Uterus (tissue), 4 donors: ENCODE measurements around the gene MOGAT1. TPM values are rescaled to one million over a fixed set of nuclear protein-coding genes. Genes with fewer than 3 reads are reported as not detected.

Experiments used
- DNase-seq, 2 donors: peaks; one replicate each; pipeline ENCODE4 v3.0.0-alpha.2; 2019 to 2020
- H3K27ac ChIP-seq, 2 donors: fragments of 200-600 bp; sonication (generic); 1 replicate in 1 of 2; 2 replicates in 1 of 2; pipeline ENCODE4 v1.5.1; 2016 to 2018
- H3K27me3 ChIP-seq, 2 donors: fragments of 200-600 bp; sonication (generic); one replicate each; pipeline ENCODE4 v1.5.1; 2018 to 2019; ENCODE audit warnings: control low read depth in 1 of 2
- H3K36me3 ChIP-seq, 2 donors: fragments of 200-600 bp; sonication (generic); one replicate each; pipeline ENCODE4 v1.5.1; 2019; ENCODE audit warnings: control low read depth in 1 of 2
- H3K4me1 ChIP-seq, 2 donors: fragments of 200-600 bp; sonication (generic); one replicate each; pipeline ENCODE4 v1.5.1; 2018 to 2019; ENCODE audit warnings: control low read depth in 1 of 2
- H3K4me3 ChIP-seq, 2 donors: fragments of 200-600 bp; sonication (generic); 1 replicate in 1 of 2; 2 replicates in 1 of 2; pipeline ENCODE4 v1.5.1; 2018 to 2019; ENCODE audit warnings: mild to moderate bottlenecking in 1 of 2
- H3K9me3 ChIP-seq, 2 donors: fragments of 200-600 bp; sonication (generic); one replicate each; pipeline ENCODE4 v1.5.1; 2019; ENCODE audit warnings: control low read depth in 1 of 2
- POLR2A ChIP-seq, 2 donors: fragments of 450-650 bp; IDR thresholded peaks; one replicate each; pipeline ENCODE4 v1.6.1; 2016; ENCODE audit warnings: antibody characterized with exemption in 2 of 2, mild to moderate bottlenecking in 1 of 2, moderate library complexity in 1 of 2
- intact Hi-C: fragments of 100-400 bp; cut with DNase I; formaldehyde crosslinking; loops from one replicate; pipeline ENCODE4 v1.15.1; 2023; ENCODE audit warnings: low total_unique reads
- total RNA-seq, 4 donors: library from RNA; depleted of rRNA in 3 of 4; stranded (reverse); fragments of >200 nt in 3 of 4; gene quantifications; one replicate each; pipeline versions ENCODE4 v1.1.0 to v1.2.4, GENCODE V29; 2014 to 2023
- TF ChIP-seq, protein P1 (sequence below), 4 experiments: fragments of 200-600 bp in 2 of 4; fragments of 450-650 bp in 2 of 4; sonication (generic) in 2 of 4; IDR thresholded peaks; one replicate each; pipeline ENCODE4 v1.5.1; 2016 to 2019; ENCODE audit warnings: antibody characterized with exemption in 4 of 4, mild to moderate bottlenecking in 2 of 4, moderate library complexity in 1 of 4
- donor health status: DM: yes; HTN: yes; CAD: no.

MOGAT1 gene
- total RNA-seq, 4 donors from 2014 or later: not detected

DNA sequence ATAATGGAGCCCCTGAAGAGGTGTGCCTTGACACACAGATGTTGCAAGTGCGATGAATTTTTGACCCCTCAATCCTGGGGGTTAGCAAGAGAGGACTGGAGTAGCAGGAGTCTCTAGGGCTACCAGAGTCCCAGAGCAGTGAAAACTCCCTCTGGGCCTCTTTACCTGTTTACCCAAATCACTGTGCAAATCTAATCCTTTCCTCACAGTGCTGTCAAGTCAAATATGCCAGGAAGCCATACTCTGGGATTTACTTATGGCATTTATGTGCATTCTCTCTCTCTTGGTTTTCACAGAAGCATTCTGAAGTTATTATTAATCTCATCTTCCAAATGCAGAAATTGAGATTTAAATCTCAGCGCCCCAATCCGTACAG, 62.0 kb downstream of the MOGAT1 start:
- intact Hi-C loops: no loop called here
- H3K27ac ChIP-seq: no peak overlapping the region

GRCh38 chr2:222733846-222734702, 62.6 kb downstream of the MOGAT1 start:
- no peaks in the 10 kb centered on the region for H3K36me3 ChIP-seq
- H3K4me1 ChIP-seq: no peaks in the 10 kb centered on the region
- H3K9me3 ChIP-seq: no peaks in the 10 kb centered on the region
- H3K27ac ChIP-seq: no peak overlapping the region
- no peak overlapping the region for H3K4me3 ChIP-seq
- intact Hi-C loops: no loop called here
- TF ChIP-seq, protein P1, sequence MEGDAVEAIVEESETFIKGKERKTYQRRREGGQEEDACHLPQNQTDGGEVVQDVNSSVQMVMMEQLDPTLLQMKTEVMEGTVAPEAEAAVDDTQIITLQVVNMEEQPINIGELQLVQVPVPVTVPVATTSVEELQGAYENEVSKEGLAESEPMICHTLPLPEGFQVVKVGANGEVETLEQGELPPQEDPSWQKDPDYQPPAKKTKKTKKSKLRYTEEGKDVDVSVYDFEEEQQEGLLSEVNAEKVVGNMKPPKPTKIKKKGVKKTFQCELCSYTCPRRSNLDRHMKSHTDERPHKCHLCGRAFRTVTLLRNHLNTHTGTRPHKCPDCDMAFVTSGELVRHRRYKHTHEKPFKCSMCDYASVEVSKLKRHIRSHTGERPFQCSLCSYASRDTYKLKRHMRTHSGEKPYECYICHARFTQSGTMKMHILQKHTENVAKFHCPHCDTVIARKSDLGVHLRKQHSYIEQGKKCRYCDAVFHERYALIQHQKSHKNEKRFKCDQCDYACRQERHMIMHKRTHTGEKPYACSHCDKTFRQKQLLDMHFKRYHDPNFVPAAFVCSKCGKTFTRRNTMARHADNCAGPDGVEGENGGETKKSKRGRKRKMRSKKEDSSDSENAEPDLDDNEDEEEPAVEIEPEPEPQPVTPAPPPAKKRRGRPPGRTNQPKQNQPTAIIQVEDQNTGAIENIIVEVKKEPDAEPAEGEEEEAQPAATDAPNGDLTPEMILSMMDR (IDR thresholded peaks at IDR 0.05): no peak
- TF ChIP-seq POLR2A (IDR thresholded peaks at IDR 0.05): no peak
- DNase-seq: no peak
- H3K27me3 ChIP-seq: no peaks in the 10 kb centered on the region

More for the DNA sequence above, 62.0 kb downstream of the MOGAT1 start:
- Histone ChIP-seq H3K4me1 (no peaks in the 10 kb centered on the region), H3K9me3 (no peaks in the 10 kb centered on the region), H3K27me3 (no peaks in the 10 kb centered on the region), H3K4me3 (no peak overlapping the region), H3K36me3 (no peaks in the 10 kb centered on the region)
- no peak for DNase-seq
- TF ChIP-seq, protein P1 (IDR thresholded peaks at IDR 0.05): no peak
- no peak for TF ChIP-seq POLR2A (IDR thresholded peaks at IDR 0.05)

DNA sequence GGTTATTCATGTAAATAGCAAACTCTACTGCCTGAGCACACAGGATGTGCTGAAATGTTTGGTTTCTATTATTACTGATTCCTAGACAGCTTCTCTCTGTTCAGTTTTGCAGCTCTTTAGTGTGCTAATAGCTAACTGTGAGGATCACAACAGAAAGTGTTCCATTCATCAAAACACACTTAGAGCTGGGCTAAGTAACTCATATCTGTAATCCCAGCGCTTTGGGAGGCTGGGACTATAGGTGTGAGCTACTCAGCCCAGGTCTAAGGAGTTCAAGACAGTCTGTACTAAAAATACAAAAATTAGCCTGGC, 63.2 kb downstream of the MOGAT1 start:
- no peak overlapping the region for H3K27ac ChIP-seq
- no peaks in the 10 kb centered on the region for H3K36me3 ChIP-seq
- TF ChIP-seq, protein P1 (IDR thresholded peaks at IDR 0.05): no peak
- no peak for TF ChIP-seq POLR2A (IDR thresholded peaks at IDR 0.05)
- H3K4me1 ChIP-seq: no peaks in the 10 kb centered on the region
- no peaks in the 10 kb centered on the region for H3K9me3 ChIP-seq
- H3K4me3 ChIP-seq: no peak overlapping the region
- intact Hi-C loops: no loop called here
- DNase-seq: no peak
- no peaks in the 10 kb centered on the region for H3K27me3 ChIP-seq

DNA sequence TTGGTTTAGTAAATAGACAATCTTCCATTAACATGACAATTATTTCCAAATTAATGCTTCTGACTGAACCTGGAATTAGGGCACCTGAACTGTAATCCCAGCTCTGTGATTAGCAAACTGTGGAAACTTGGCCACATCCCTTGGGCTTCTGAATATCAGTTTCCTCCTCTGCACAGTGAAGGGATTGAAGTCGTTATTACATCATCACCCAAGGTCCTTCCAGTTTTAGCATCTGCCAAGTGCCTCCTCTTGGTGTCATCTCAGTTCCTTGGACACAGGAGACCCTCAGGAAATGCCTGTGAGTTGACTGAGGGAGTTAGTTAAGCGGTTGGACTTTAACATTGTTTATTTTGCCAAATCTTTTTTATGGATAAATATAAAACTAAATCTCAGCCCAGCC, 64.8 kb downstream of the MOGAT1 start:
- H3K9me3 ChIP-seq: no peaks in the 10 kb centered on the region
- no peaks in the 10 kb centered on the region for H3K27me3 ChIP-seq
- H3K4me1 ChIP-seq: no peaks in the 10 kb centered on the region
- TF ChIP-seq, protein P1 (IDR thresholded peaks at IDR 0.05): no peak
- no peak for TF ChIP-seq POLR2A (IDR thresholded peaks at IDR 0.05)
- H3K27ac ChIP-seq: no peak overlapping the region
- H3K4me3 ChIP-seq: no peak overlapping the region
- intact Hi-C loops: no loop called here
- no peaks in the 10 kb centered on the region for H3K36me3 ChIP-seq
- no peak for DNase-seq

DNA sequence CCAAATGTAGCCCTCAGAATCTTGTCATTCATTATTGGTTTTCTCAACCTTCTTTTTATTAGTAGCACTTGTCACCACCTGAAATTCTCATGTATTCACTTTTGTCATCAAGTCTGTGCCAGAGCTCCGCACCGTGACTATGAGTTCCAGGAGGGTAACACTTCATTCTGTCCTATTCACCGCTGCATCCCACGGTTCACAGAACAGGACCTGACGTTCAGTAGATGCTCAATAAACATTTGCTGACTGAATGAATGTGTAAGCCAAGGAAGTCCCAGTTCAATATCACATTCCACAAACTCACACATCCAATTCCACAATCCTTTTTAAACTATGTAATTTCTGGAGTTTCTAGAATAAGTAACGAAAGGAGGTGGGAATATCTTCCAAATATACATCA, 65.5 kb downstream of the MOGAT1 start:
- no peaks in the 10 kb centered on the region for H3K9me3 ChIP-seq
- no peaks in the 10 kb centered on the region for H3K27me3 ChIP-seq
- no peak overlapping the region for H3K27ac ChIP-seq
- no peak for TF ChIP-seq POLR2A (IDR thresholded peaks at IDR 0.05)
- TF ChIP-seq, protein P1 (IDR thresholded peaks at IDR 0.05): no peak
- no peaks in the 10 kb centered on the region for H3K36me3 ChIP-seq
- intact Hi-C loops: no loop called here
- no peaks in the 10 kb centered on the region for H3K4me1 ChIP-seq
- no peak for DNase-seq
- H3K4me3 ChIP-seq: no peak overlapping the region
